HUDEP-2 (cell line): ENCODE results near the gene DEXI.
A peak's percentile ranks its signal among the peaks of the same experiment; 100 is the strongest.

Experiments used
- DNase-seq, 76 experiments: peaks; one replicate each; lab custom pipeline; 2025; ENCODE audit not compliant: unreplicated experiment in 76 of 76; lab: John Stamatoyannopoulos, UW

Gene DEXI

GRCh38 chr16:10942352-10943063, at the start of gene DEXI:
Gene DEXI (minus strand): TSS chr16:10942468. CDS start chr16:10942005, 463 bp downstream.
- DNase-seq, result peak in 74 of 76 experiments; percentile 30 to 96 (median 87)

GRCh38 chr16:10990378-10990777, 48.1 kb upstream of the DEXI start:
- no peak for DNase-seq

- no peak for DNase-seq
Measured at GRCh38 chr16:10989559-10989958, 47.3 kb upstream of the DEXI start.

- no peak for DNase-seq
Measured at GRCh38 chr16:10988879-10989278, 46.6 kb upstream of the DEXI start.

- peak in 3 of 76 experiments; percentile 6 to 20 (median 14) for DNase-seq
Measured at GRCh38 chr16:10988164-10988803, 46.0 kb upstream of the DEXI start.

GRCh38 chr16:10987361-10988163, 45.3 kb upstream of the DEXI start:
- no peak for DNase-seq

- DNase-seq, result no peak
Measured at GRCh38 chr16:10984509-10984908, 42.2 kb upstream of the DEXI start.

GRCh38 chr16:10983159-10983558, 40.9 kb upstream of the DEXI start:
- DNase-seq, result peak in 1 of 76 experiments; percentile 3

GRCh38 chr16:10982465-10983150, 40.3 kb upstream of the DEXI start:
- DNase-seq, result no peak

GRCh38 chr16:10981697-10982216, 39.5 kb upstream of the DEXI start:
- DNase-seq, result peak in 48 of 76 experiments; percentile 4 to 60 (median 34)

- no peak for DNase-seq
Measured at GRCh38 chr16:10980813-10981212, 38.5 kb upstream of the DEXI start.

GRCh38 chr16:10979717-10980601, 37.7 kb upstream of the DEXI start:
- no peak for DNase-seq

GRCh38 chr16:10978871-10979446, 36.7 kb upstream of the DEXI start:
- no peak for DNase-seq

GRCh38 chr16:10978124-10978523, 35.9 kb upstream of the DEXI start:
- DNase-seq, result no peak

- no peak for DNase-seq
Measured at GRCh38 chr16:10976634-10977033, 34.4 kb upstream of the DEXI start.

GRCh38 chr16:10972819-10973464, 30.7 kb upstream of the DEXI start:
- no peak for DNase-seq

GRCh38 chr16:10972108-10972818, 30.0 kb upstream of the DEXI start:
- DNase-seq, result peak in 75 of 76 experiments; percentile 25 to 91 (median 81)

GRCh38 chr16:10971560-10971961, 29.3 kb upstream of the DEXI start:
- DNase-seq, result peak in 39 of 76 experiments; percentile 11 to 71 (median 43)
